ENCODE data around the gene SPSB4. TPM values are rescaled to one million over a fixed set of nuclear protein-coding genes. Genes with fewer than 3 reads are reported as not detected.

Gene SPSB4
- total and polyA plus RNA-seq, 2 donors (not counting 1 experiment from before 2014, with no cell fraction given) = not detected

- no peaks in the 10 kb centered on the region for H3K79me2 ChIP-seq (ENCODE audit: control insufficient read depth, insufficient read depth, low read length)
- no peak for TF ChIP-seq CTCF (conservative IDR thresholded peaks at IDR 0.05 in 1 of 2, IDR thresholded peaks at IDR 0.05 in 1 of 2; ENCODE audit: low read depth in 1 of 2, low read length in 2 of 2)
- no peak for TF ChIP-seq EZH2 (IDR thresholded peaks at IDR 0.05; ENCODE audit: low read length, missing control alignments)
- no peak overlapping the region for H3K4me3 ChIP-seq (replicated peaks in 1 of 4; ENCODE audit: control extremely low read depth in 1 of 4, insufficient read depth in 1 of 4, low read depth in 3 of 4, low read length in 4 of 4)
- H4K20me1 ChIP-seq (ENCODE audit: control insufficient read depth, extremely low read depth, insufficient read depth, low read length) = no peaks in the 10 kb centered on the region
- H3K27me3 ChIP-seq (ENCODE audit: control insufficient read depth, insufficient read depth, low read length) = no peaks in the 10 kb centered on the region
- no peaks in the 10 kb centered on the region for H3K36me3 ChIP-seq (ENCODE audit: control insufficient read depth, insufficient read depth, low read length)
- H2AFZ ChIP-seq (ENCODE audit: low read length) = no peak overlapping the region
- no peaks in the 10 kb centered on the region for H3K9me3 ChIP-seq (ENCODE audit: control insufficient read depth, insufficient read depth, low read depth, low read length)
- DNase-seq (ENCODE audit: low read depth in 2 of 2) = no peak
- no peak overlapping the region for H3K9ac ChIP-seq (ENCODE audit: insufficient read depth, low read length)
- H3K27ac ChIP-seq (ENCODE audit: insufficient read depth, low read length) = no peak overlapping the region
- no peaks in the 10 kb centered on the region for H3K4me1 ChIP-seq (ENCODE audit: control insufficient read depth, extremely low read depth, insufficient read depth, low read length)
- H3K4me2 ChIP-seq (ENCODE audit: extremely low read depth, insufficient read depth, low read length) = no peak overlapping the region
Observed at GRCh38 chr3:141126661-141127343, 75.7 kb downstream of the SPSB4 start.

- TF ChIP-seq CTCF (conservative IDR thresholded peaks at IDR 0.05 in 1 of 2, IDR thresholded peaks at IDR 0.05 in 1 of 2; ENCODE audit: low read depth in 1 of 2, low read length in 2 of 2) (no peak), EZH2 (IDR thresholded peaks at IDR 0.05; ENCODE audit: low read length, missing control alignments) (no peak)
Observed at GRCh38 chr3:141127344-141128125, 76.4 kb downstream of the SPSB4 start.

GRCh38 chr3:141128126-141128777 is 77.1 kb downstream of the SPSB4 start:
- H3K36me3 ChIP-seq (ENCODE audit: control insufficient read depth, insufficient read depth, low read length) = no peaks in the 10 kb centered on the region
- no peak overlapping the region for H3K4me2 ChIP-seq (ENCODE audit: extremely low read depth, insufficient read depth, low read length)
- H3K79me2 ChIP-seq (ENCODE audit: control insufficient read depth, insufficient read depth, low read length) = no peaks in the 10 kb centered on the region
- H3K27ac ChIP-seq (ENCODE audit: insufficient read depth, low read length) = no peak overlapping the region
- H2AFZ ChIP-seq (ENCODE audit: low read length) = no peak overlapping the region
- no peak for DNase-seq (ENCODE audit: low read depth in 2 of 2)
- no peaks in the 10 kb centered on the region for H3K27me3 ChIP-seq (ENCODE audit: control insufficient read depth, insufficient read depth, low read length)
- no peaks in the 10 kb centered on the region for H3K4me1 ChIP-seq (ENCODE audit: control insufficient read depth, extremely low read depth, insufficient read depth, low read length)
- TF ChIP-seq EZH2 (IDR thresholded peaks at IDR 0.05; ENCODE audit: low read length, missing control alignments) (no peak), CTCF (conservative IDR thresholded peaks at IDR 0.05 in 1 of 2, IDR thresholded peaks at IDR 0.05 in 1 of 2; ENCODE audit: low read depth in 1 of 2, low read length in 2 of 2) (no peak)
- H4K20me1 ChIP-seq (ENCODE audit: control insufficient read depth, extremely low read depth, insufficient read depth, low read length) = no peaks in the 10 kb centered on the region
- H3K9me3 ChIP-seq (ENCODE audit: control insufficient read depth, insufficient read depth, low read depth, low read length) = no peaks in the 10 kb centered on the region
- H3K9ac ChIP-seq (ENCODE audit: insufficient read depth, low read length) = no peak overlapping the region
- H3K4me3 ChIP-seq (replicated peaks in 1 of 4; ENCODE audit: control extremely low read depth in 1 of 4, insufficient read depth in 1 of 4, low read depth in 3 of 4, low read length in 4 of 4) = no peak overlapping the region

More at GRCh38 chr3:141127344-141128125, 76.4 kb downstream of the SPSB4 start:
- Histone ChIP-seq H3K79me2 (ENCODE audit: control insufficient read depth, insufficient read depth, low read length) (no peaks in the 10 kb centered on the region), H3K9me3 (ENCODE audit: control insufficient read depth, insufficient read depth, low read depth, low read length) (no peaks in the 10 kb centered on the region), H3K36me3 (ENCODE audit: control insufficient read depth, insufficient read depth, low read length) (no peaks in the 10 kb centered on the region), H4K20me1 (ENCODE audit: control insufficient read depth, extremely low read depth, insufficient read depth, low read length) (no peaks in the 10 kb centered on the region), H3K27me3 (ENCODE audit: control insufficient read depth, insufficient read depth, low read length) (no peaks in the 10 kb centered on the region), H3K9ac (ENCODE audit: insufficient read depth, low read length) (no peak overlapping the region), H3K4me2 (ENCODE audit: extremely low read depth, insufficient read depth, low read length) (no peak overlapping the region), H3K27ac (ENCODE audit: insufficient read depth, low read length) (no peak overlapping the region), H3K4me3 (replicated peaks in 1 of 4; ENCODE audit: control extremely low read depth in 1 of 4, insufficient read depth in 1 of 4, low read depth in 3 of 4, low read length in 4 of 4) (no peak overlapping the region), H2AFZ (ENCODE audit: low read length) (no peak overlapping the region), H3K4me1 (ENCODE audit: control insufficient read depth, extremely low read depth, insufficient read depth, low read length) (no peaks in the 10 kb centered on the region)
- no peak for DNase-seq (ENCODE audit: low read depth in 2 of 2)
